ENCODE measurements around the gene TUT1.

TUT1 gene

DNA sequence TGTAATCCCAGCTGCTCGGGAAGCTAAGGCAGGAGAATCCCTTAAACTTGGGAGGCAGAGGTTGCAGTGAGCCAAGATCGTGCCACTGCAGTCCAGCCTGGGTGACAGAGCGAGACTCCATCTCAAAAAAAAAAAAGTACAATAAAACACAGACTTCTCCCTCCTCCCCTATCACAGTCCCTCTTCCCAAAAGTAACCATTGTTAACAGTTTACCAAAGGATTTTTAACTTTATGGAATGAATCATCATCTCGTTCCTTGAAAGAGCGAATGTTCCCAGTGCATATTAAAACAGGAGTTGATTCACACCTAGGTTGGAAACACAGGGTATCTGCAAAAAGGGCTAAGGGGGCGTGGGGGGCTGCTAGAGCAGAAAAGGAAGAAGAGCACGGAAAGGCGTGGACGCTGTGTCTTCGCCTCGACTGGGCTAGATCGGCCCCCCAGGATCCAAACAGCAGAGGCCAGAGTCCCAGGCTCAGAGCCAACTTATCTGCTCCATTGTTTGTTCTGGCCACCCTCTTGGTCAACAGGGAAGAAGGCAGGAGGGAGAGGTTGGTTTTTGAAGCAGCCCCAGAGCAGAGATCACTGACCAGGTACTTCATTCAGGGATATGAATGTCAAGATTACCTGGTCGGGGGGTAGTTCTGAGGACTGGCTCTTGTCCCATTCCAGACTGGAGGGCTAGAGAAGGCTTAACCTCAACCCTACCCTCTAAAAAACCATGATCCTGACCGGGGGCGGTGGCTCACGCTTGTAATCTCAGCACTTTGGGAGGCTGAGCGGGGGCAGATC lies 42.6 kb downstream of the TUT1 start:
- no peak for DNase-seq (ENCODE audit: low spot score)
- in situ Hi-C loops (cut with MboI; ENCODE audit: low sequenced_read_pairs, unreplicated experiment), result no loop called here
- TF ChIP-seq, protein P1, sequence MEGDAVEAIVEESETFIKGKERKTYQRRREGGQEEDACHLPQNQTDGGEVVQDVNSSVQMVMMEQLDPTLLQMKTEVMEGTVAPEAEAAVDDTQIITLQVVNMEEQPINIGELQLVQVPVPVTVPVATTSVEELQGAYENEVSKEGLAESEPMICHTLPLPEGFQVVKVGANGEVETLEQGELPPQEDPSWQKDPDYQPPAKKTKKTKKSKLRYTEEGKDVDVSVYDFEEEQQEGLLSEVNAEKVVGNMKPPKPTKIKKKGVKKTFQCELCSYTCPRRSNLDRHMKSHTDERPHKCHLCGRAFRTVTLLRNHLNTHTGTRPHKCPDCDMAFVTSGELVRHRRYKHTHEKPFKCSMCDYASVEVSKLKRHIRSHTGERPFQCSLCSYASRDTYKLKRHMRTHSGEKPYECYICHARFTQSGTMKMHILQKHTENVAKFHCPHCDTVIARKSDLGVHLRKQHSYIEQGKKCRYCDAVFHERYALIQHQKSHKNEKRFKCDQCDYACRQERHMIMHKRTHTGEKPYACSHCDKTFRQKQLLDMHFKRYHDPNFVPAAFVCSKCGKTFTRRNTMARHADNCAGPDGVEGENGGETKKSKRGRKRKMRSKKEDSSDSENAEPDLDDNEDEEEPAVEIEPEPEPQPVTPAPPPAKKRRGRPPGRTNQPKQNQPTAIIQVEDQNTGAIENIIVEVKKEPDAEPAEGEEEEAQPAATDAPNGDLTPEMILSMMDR (IDR thresholded peaks at IDR 0.05; ENCODE audit: borderline replicate concordance, control extremely low read depth, extremely low read depth, insufficient read depth, missing control alignments), result no peak

DNA sequence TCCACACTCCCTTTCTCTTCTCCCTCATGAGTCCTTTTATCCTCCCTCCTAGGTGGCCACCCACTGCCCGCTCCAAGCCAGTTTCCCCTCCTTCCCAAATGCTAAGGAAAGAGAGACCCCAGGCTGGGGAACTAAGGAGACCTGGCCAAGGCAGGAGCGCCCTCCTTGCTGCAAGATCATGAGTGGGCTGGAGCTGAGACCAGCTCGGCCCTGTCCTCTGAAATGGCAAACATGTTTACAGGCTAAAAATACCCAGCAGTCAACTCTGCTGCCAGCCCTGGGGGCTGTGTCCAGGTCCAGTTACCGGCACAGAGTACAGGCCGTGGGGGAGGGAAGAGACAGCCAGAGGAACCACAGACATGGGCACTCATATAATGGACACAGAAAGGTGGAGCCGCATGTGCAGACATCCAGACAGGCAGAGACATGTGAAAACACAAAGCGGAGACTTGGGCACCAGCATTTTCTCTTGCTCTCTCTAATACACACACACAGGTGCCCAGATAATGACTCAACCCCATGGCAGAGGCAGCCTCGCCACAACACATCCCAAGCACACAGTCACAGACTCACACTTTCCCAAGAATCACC lies 43.5 kb downstream of the TUT1 start:
- in situ Hi-C loops (cut with MboI; ENCODE audit: low sequenced_read_pairs, unreplicated experiment), result no loop called here
- DNase-seq (ENCODE audit: low spot score), result no peak

DNA sequence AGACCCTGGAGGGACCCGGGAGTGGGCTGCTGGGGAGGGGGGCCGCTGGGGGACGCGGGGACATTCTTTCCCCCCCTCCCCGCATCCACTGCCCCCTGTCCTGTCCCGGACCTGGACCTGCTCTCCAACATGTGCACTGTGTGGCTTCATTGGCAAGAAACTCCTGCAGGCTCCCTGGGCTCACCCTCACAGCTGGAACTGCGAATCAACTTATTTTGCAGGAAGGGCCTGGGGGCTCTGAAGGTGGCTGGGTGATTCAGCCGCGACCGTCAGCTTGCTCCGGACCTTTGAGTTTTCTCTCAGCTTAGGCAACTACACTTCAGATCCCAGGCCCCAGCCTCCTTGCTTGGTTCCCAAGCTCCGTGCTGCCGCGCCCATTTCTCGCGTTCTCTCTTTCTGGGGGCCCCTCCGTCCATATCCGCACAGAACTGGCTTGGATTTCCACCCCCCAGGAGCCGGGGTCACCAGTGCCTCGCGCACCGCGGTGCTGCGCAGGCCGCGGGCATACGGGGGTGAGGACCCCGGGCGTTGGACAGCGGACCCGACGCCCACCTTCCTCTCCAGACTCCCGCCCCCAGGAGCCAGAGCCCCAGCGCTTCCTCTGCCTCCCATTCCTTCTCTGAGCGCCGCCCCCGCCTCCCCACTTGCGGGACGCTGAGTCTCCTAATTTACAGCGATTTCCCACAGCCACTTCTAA lies 44.2 kb downstream of the TUT1 start:
- DNase-seq (ENCODE audit: low spot score), result no peak
- in situ Hi-C loops (cut with MboI; ENCODE audit: low sequenced_read_pairs, unreplicated experiment), result no loop called here
- TF ChIP-seq, protein P1 (IDR thresholded peaks at IDR 0.05; ENCODE audit: borderline replicate concordance, control extremely low read depth, extremely low read depth, insufficient read depth, missing control alignments), result no peak

More for the DNA sequence above, 43.5 kb downstream of the TUT1 start:
- TF ChIP-seq, protein P1 (IDR thresholded peaks at IDR 0.05; ENCODE audit: borderline replicate concordance, control extremely low read depth, extremely low read depth, insufficient read depth, missing control alignments), result no peak

DNA sequence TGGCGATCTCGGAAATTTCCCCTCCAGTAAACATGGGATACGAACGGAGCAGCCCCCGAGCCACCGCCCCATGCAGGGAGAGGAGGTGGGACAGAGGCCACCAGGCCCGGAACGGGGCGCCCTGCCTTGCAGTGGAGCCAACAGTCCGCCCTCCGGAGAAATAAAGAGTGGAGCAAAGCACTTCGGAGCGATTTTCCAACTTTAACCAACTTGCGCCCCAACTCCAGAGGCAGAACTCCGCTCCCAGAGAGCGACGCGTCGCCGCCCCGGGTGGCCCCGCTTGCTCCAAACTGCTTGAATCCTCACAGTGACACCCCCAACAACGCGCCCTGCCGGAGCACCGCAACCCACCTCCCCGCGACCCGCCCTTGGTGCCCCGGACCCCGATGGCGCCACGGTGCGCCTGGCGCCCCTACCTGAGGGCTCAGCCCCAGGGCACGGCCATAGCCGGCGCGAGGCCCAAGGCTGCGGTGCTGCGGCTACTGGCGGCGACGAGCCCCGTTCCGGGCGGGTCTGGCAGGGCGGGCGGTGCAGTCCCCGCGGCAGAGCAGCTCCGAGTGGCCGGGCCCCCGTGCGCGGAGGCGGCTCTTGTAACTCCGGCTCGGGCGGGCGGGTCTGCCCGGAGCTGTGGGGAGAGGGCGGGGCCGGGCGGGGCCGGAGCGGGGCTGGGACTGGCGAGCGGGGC lies 44.9 kb downstream of the TUT1 start, which contains the start of gene AHNAK:
Gene AHNAK, minus strand, starts transcription at position 563 of the 685 bp plus-strand sequence. CDS start 10,708 bp downstream, outside the sequence.
- TF ChIP-seq, protein P1 (IDR thresholded peaks at IDR 0.05; ENCODE audit: borderline replicate concordance, control extremely low read depth, extremely low read depth, insufficient read depth, missing control alignments), result no peak
- peak; percentile 79 for DNase-seq (ENCODE audit: low spot score)
- in situ Hi-C loops (cut with MboI; ENCODE audit: low sequenced_read_pairs, unreplicated experiment), result no loop called here

DNA sequence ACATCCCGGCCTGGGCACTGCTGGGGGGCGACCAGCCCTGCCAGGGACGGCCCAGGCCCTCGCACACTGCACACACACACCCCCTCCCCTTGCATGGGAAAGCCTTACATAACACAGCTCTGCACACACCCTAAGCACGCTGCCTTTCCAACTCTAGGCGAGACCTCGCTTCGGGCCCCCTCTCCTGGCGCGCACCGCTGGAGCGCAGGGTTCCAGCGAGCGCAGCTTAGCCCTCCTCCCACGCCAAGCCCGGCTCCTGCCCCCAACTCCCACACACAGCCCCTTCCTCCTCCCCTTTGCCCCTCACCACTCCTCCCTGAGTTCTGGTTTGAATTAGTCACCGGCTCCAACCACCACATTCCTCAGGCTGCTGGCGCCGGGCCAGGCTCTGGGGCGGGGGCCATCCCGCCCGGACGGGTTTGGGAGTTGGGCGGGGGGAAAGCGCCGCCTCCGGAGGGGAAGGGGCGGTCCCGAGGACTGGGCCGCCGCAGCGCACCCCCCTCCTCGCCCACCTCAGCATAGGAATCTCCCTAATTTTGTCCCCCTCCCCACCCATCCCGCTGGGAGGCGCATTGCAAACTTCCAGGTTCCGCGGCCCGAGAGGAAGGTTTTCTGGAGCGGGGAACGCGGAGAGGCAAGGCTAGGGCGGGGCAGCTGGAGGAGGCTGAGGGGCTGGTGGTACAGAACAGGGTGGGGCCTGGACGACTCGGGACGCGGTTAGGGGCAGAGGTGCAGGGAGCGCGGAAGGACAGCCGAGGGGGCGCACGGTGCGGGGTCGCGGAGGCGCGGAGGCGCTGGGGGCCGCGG lies 45.7 kb downstream of the TUT1 start:
- in situ Hi-C loops (cut with MboI; ENCODE audit: low sequenced_read_pairs, unreplicated experiment), result no loop called here
- TF ChIP-seq, protein P1 (IDR thresholded peaks at IDR 0.05; ENCODE audit: borderline replicate concordance, control extremely low read depth, extremely low read depth, insufficient read depth, missing control alignments), result no peak
- no peak for DNase-seq (ENCODE audit: low spot score)
